GM12801 (cell line): Measurements from ENCODE around the gene MGLL.

Experiments
- CTCF ChIP-seq: IDR thresholded peaks from one replicate; pipeline ENCODE4 v1.5.1; 2011; ENCODE audit warnings: control low read depth; ENCODE audit not compliant: insufficient read length; ENCODE audit errors: extremely low read depth

The MGLL gene

GRCh38 chr3:127734754-127735473 is 87.4 kb downstream of the MGLL start:
- no peak for TF ChIP-seq CTCF

- no peak for TF ChIP-seq CTCF
Measured at GRCh38 chr3:127734181-127734720, 88.1 kb downstream of the MGLL start.

- no peak for TF ChIP-seq CTCF
Measured at GRCh38 chr3:127733781-127734180, 88.5 kb downstream of the MGLL start.

GRCh38 chr3:127732879-127733350 is 89.4 kb downstream of the MGLL start:
- TF ChIP-seq CTCF: no peak

- TF ChIP-seq CTCF: no peak
Measured at GRCh38 chr3:127732303-127732702, 90.0 kb downstream of the MGLL start.

- TF ChIP-seq CTCF: no peak
Measured at GRCh38 chr3:127731546-127732289, 90.6 kb downstream of the MGLL start.

- no peak for TF ChIP-seq CTCF
Measured at GRCh38 chr3:127730666-127731295, 91.5 kb downstream of the MGLL start.
